OCI-M2 (cell line): ENCODE data around the gene STK24.

ENCODE experiments used
- DNase-seq: peaks from one replicate; lab custom pipeline; 2025; ENCODE audit not compliant: unreplicated experiment; lab: John Stamatoyannopoulos, UW

STK24 gene

GRCh38 chr13:98456413-98456845 is 120.5 kb downstream of the STK24 start:
- DNase-seq = no peak

GRCh38 chr13:98454389-98454881 is 122.5 kb downstream of the STK24 start:
- no peak for DNase-seq

- no peak for DNase-seq
These were observed 123.8 kb downstream of the STK24 start for GRCh38 chr13:98452851-98453843.

- no peak for DNase-seq
These were observed 125.0 kb downstream of the STK24 start for GRCh38 chr13:98451676-98452470.

GRCh38 chr13:98450539-98451111 is 126.3 kb downstream of the STK24 start:
- DNase-seq = no peak

GRCh38 chr13:98450026-98450425 is 126.9 kb downstream of the STK24 start:
- no peak for DNase-seq

GRCh38 chr13:98449273-98449672 is 127.6 kb downstream of the STK24 start:
- no peak for DNase-seq

- no peak for DNase-seq
These were observed 128.3 kb downstream of the STK24 start for GRCh38 chr13:98448642-98448928.

GRCh38 chr13:98447881-98448641 is 128.8 kb downstream of the STK24 start:
- DNase-seq = no peak

- no peak for DNase-seq
These were observed 129.8 kb downstream of the STK24 start for GRCh38 chr13:98447130-98447529.

GRCh38 chr13:98446234-98446621 is 130.7 kb downstream of the STK24 start:
- DNase-seq = no peak

- DNase-seq = no peak
These were observed 131.3 kb downstream of the STK24 start for GRCh38 chr13:98445340-98446233.

- DNase-seq = no peak
These were observed 132.5 kb downstream of the STK24 start for GRCh38 chr13:98444381-98444780.

GRCh38 chr13:98443800-98444325 is 133.0 kb downstream of the STK24 start:
- DNase-seq = no peak

- no peak for DNase-seq
These were observed 133.6 kb downstream of the STK24 start for GRCh38 chr13:98443329-98443728.

GRCh38 chr13:98442391-98443230 is 134.3 kb downstream of the STK24 start:
- no peak for DNase-seq

GRCh38 chr13:98441056-98441676 is 135.7 kb downstream of the STK24 start:
- DNase-seq = no peak

- no peak for DNase-seq
These were observed 136.4 kb downstream of the STK24 start for GRCh38 chr13:98440390-98441055.
